Embryonic facial prominence (tissue), 1 donor: Measurements from ENCODE around the gene GJC2.
A peak's percentile ranks its signal among the peaks of the same experiment; 100 is the strongest.

Source experiments
- DNase-seq: peaks from one replicate; pipeline ENCODE4 v3.0.0-alpha.2; 2016; ENCODE audit errors: extremely low spot score

GJC2 gene

GRCh38 chr1:228114827-228115226 is 34.9 kb upstream of the GJC2 start:
- no peak for DNase-seq

GRCh38 chr1:228117335-228117734 is 32.4 kb upstream of the GJC2 start:
- no peak for DNase-seq

GRCh38 chr1:228118040-228118439 is 31.7 kb upstream of the GJC2 start:
- no peak for DNase-seq

- no peak for DNase-seq
These were observed 29.4 kb upstream of the GJC2 start for GRCh38 chr1:228120351-228120750.

- no peak for DNase-seq
These were observed 28.8 kb upstream of the GJC2 start for GRCh38 chr1:228120857-228121489.

- no peak for DNase-seq
These were observed 26.7 kb upstream of the GJC2 start for GRCh38 chr1:228122921-228123441.

GRCh38 chr1:228123505-228123904 is 26.2 kb upstream of the GJC2 start:
- DNase-seq, result no peak

GRCh38 chr1:228125185-228125584 is 24.5 kb upstream of the GJC2 start:
- no peak for DNase-seq

- DNase-seq, result no peak
These were observed 18.0 kb upstream of the GJC2 start for GRCh38 chr1:228131766-228132165.

GRCh38 chr1:228134591-228134990 is 15.1 kb upstream of the GJC2 start:
- no peak for DNase-seq

GRCh38 chr1:228136901-228137300 is 12.8 kb upstream of the GJC2 start:
- no peak for DNase-seq

GRCh38 chr1:228139406-228139930 is 10.3 kb upstream of the GJC2 start:
- DNase-seq, result no peak

GRCh38 chr1:228139931-228140723 is 9.6 kb upstream of the GJC2 start, which contains the start of gene GUK1:
GUK1 (plus strand) TSS chr1:228140279; CDS start chr1:228140303, 24 bp downstream.
- DNase-seq, result peak; percentile 97

- DNase-seq, result no peak
These were observed 9.0 kb upstream of the GJC2 start for GRCh38 chr1:228140724-228141225.

- DNase-seq, result no peak
These were observed 8.3 kb upstream of the GJC2 start for GRCh38 chr1:228141226-228142044.

- no peak for DNase-seq
These were observed 7.5 kb upstream of the GJC2 start for GRCh38 chr1:228142155-228142691.

- no peak for DNase-seq
These were observed 7.0 kb upstream of the GJC2 start for GRCh38 chr1:228142701-228143136.

GRCh38 chr1:228143480-228144192 is 6.1 kb upstream of the GJC2 start:
- DNase-seq, result no peak

- DNase-seq, result no peak
These were observed 5.3 kb upstream of the GJC2 start for GRCh38 chr1:228144193-228144992.

- no peak for DNase-seq
These were observed 4.8 kb upstream of the GJC2 start for GRCh38 chr1:228144993-228145343.
